ENCODE measurements around the gene INHBB.

DNA sequence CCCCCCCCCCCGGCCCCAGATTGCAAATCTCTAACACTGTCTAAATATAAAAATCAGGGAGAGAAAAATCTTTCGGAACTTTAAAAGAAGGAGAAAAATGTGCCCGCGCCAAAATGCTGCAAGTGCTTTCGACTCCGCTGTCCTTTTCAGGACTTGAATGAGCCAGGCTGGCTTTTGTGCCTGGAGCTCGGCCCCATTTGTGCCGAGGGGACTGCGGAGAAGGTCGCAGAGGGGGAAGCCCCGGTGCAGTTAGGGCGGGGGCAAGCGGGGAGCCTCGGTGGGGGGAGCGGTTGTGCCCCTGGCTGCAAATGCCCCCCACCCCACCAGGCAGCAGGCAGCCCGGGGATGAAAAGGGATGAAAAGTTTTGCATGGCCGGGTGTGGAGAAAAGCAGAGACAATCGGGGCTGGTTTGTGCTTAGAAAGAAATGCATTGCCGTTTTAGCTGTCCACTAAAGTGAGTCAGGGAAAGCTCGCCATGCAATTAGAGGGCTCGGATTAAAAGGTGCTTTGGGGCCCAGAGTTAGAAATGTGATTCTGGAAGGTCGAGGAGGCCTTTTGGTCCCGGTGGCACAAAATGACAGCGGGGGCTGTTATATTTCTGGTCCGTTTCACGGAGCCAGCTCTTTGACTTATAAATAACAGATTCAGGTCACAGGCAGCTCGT is 1.6 kb downstream of the INHBB start:
- TF ChIP-seq, protein P1, sequence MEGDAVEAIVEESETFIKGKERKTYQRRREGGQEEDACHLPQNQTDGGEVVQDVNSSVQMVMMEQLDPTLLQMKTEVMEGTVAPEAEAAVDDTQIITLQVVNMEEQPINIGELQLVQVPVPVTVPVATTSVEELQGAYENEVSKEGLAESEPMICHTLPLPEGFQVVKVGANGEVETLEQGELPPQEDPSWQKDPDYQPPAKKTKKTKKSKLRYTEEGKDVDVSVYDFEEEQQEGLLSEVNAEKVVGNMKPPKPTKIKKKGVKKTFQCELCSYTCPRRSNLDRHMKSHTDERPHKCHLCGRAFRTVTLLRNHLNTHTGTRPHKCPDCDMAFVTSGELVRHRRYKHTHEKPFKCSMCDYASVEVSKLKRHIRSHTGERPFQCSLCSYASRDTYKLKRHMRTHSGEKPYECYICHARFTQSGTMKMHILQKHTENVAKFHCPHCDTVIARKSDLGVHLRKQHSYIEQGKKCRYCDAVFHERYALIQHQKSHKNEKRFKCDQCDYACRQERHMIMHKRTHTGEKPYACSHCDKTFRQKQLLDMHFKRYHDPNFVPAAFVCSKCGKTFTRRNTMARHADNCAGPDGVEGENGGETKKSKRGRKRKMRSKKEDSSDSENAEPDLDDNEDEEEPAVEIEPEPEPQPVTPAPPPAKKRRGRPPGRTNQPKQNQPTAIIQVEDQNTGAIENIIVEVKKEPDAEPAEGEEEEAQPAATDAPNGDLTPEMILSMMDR (conservative IDR thresholded peaks at IDR 0.05; ENCODE audit: low read depth, low read length): no peak
- TF ChIP-seq EZH2phosphoT487 (IDR thresholded peaks at IDR 0.05; ENCODE audit: borderline replicate concordance, low read length): no peak
